HCT116 (cell line): Measurements from ENCODE around the gene EIF1AD. TPM values are rescaled to one million over a fixed set of nuclear protein-coding genes. Genes with fewer than 3 reads are reported as not detected.

Experiments
- ATAC-seq: fragments of 200-7000 bp; cut with Tn5 transposase; 2 replicates; pipeline ENCODE4 v1.9.1; 2020; ENCODE audit warnings: mild to moderate bottlenecking, moderate library complexity
- BruUV-seq: library from RNA; stranded (reverse); fragments of 400-500 nt; replicated peaks from 2 replicates; lab custom pipeline; 2021; lab: Mats Ljungman, UMichigan
- CTCF ChIA-PET: fragments of 300-600 bp; sonication (Branson Sonifier 250); formaldehyde crosslinking; loops from one replicate; lab custom pipeline; 2021; ENCODE audit warnings: antibody characterized with exemption; lab: Charles Lee
- POLR2A ChIA-PET: fragments of 300-600, 350-600 bp; sonication (Branson Sonifier 250); formaldehyde crosslinking; loops from one replicate; lab custom pipeline; 2021; ENCODE audit warnings: antibody characterized with exemption; lab: Charles Lee
- RAD21 ChIA-PET, 2 experiments: fragments of 300-600 bp; sonication (Branson Sonifier 250); formaldehyde crosslinking; loops; one replicate each; lab custom pipeline; 2023; ENCODE audit warnings: low total read pairs in 2 of 2; ENCODE audit not compliant: uncharacterized antibody in 2 of 2, unreplicated experiment in 2 of 2, low non-redundant PET in 1 of 2; lab: Charles Lee
- DNase-seq: peaks from one replicate; pipeline ENCODE4 v3.0.0-alpha.2; 2010; ENCODE audit warnings: low read depth, low spot score
- H2AFZ ChIP-seq: fragments of 200-600 bp; shearing (Covaris generic), sonication (generic); 2 replicates; pipeline ENCODE4 v1.6.1; 2017; ENCODE audit warnings: low read depth, mixed run types, mixed read lengths, antibody characterized with exemption, low read length; ENCODE audit not compliant: poor library complexity, severe bottlenecking
- H3K27ac ChIP-seq: 2 replicates; pipeline ENCODE4 v1.5.1; 2012; ENCODE audit warnings: low read depth, low read length
- H3K27me3 ChIP-seq: fragments of 200-600 bp; sonication (generic); 2 replicates; pipeline ENCODE4 v1.6.1; 2016; ENCODE audit warnings: mixed run types, low read length, mixed read lengths; ENCODE audit not compliant: insufficient read depth
- H3K36me3 ChIP-seq, 2 experiments: fragments of 200-500 bp in 1 of 2; fragments of 200-600 bp in 1 of 2; sonication (Bioruptor generic) in 1 of 2; sonication (generic) in 1 of 2; 2 replicates each; pipeline versions ENCODE4 v1.5.1 to v1.6.1; 2014 to 2016; ENCODE audit warnings: low read length in 2 of 2, inconsistent platforms in 1 of 2, mixed read lengths in 1 of 2, mixed run types in 1 of 2; ENCODE audit not compliant: insufficient read depth in 2 of 2, control insufficient read depth in 1 of 2
- H3K4me1 ChIP-seq, 2 experiments: fragments of 200-600 bp in 1 of 2; sonication (generic) in 1 of 2; 2 replicates each; pipeline versions ENCODE4 v1.5.1 to v1.6.1; 2012 to 2017; ENCODE audit warnings: low read length in 2 of 2, inconsistent platforms in 1 of 2, mild to moderate bottlenecking in 1 of 2, mixed read lengths in 1 of 2, mixed run types in 1 of 2, moderate library complexity in 1 of 2; ENCODE audit not compliant: insufficient read depth in 2 of 2, control insufficient read depth in 1 of 2
- H3K4me2 ChIP-seq: fragments of 200-600 bp; sonication (generic); 2 replicates; pipeline ENCODE4 v1.6.1; 2017; ENCODE audit warnings: mixed run types, low read length, mixed read lengths
- H3K4me3 ChIP-seq, 2 experiments: fragments of 200-600 bp in 1 of 2; sonication (generic) in 1 of 2; replicated peaks in 1 of 2; 2 replicates each; pipeline ENCODE4 v1.5.1; 2011 to 2016; ENCODE audit warnings: low read length in 2 of 2, control low read depth in 1 of 2, low read depth in 1 of 2, mild to moderate bottlenecking in 1 of 2, mixed read lengths in 1 of 2, mixed run types in 1 of 2
- H3K79me2 ChIP-seq: fragments of 200-600 bp; sonication (generic); 2 replicates; pipeline ENCODE4 v1.6.1; 2017; ENCODE audit warnings: mild to moderate bottlenecking, mixed run types, low read length, moderate library complexity, mixed read lengths; ENCODE audit not compliant: insufficient read depth
- H3K9ac ChIP-seq: fragments of 200-600 bp; sonication (generic); 2 replicates; pipeline ENCODE4 v1.6.1; 2016; ENCODE audit warnings: low read length, mixed read lengths
- H3K9me2 ChIP-seq: fragments of 200-600 bp; sonication (generic), shearing (Covaris generic); 2 replicates; pipeline ENCODE4 v1.6.1; 2017; ENCODE audit warnings: mixed run types, mild to moderate bottlenecking, moderate library complexity; ENCODE audit not compliant: insufficient read depth
- H3K9me3 ChIP-seq, 2 experiments: fragments of 200-500 bp in 1 of 2; fragments of 200-600 bp in 1 of 2; sonication (Bioruptor generic) in 1 of 2; sonication (generic) in 1 of 2; 2 replicates each; pipeline ENCODE4 v1.6.1; 2014 to 2017; ENCODE audit warnings: low read length in 2 of 2, mixed read lengths in 2 of 2, inconsistent platforms in 1 of 2, low read depth in 1 of 2, mild to moderate bottlenecking in 1 of 2, mixed run types in 1 of 2, moderate library complexity in 1 of 2; ENCODE audit not compliant: control insufficient read depth in 1 of 2, insufficient read depth in 1 of 2
- H4K20me1 ChIP-seq: fragments of 200-600 bp; sonication (generic), shearing (Covaris generic); 2 replicates; pipeline ENCODE4 v1.6.1; 2017; ENCODE audit warnings: mixed run types, mild to moderate bottlenecking, moderate library complexity; ENCODE audit not compliant: insufficient read depth
- ELF1 ChIP-seq: IDR thresholded peaks from 2 replicates; pipeline ENCODE4 v1.6.1; 2012; ENCODE audit warnings: low read depth, borderline replicate concordance
- EZH2 ChIP-seq: fragments of 200-600 bp; sonication (generic); IDR thresholded peaks from 2 replicates; pipeline ENCODE4 v1.6.1; 2017; ENCODE audit warnings: antibody characterized with exemption, mixed run types
- EZH2phosphoT487 ChIP-seq: fragments of 200-600 bp; IDR thresholded peaks from 2 replicates; pipeline ENCODE4 v1.6.1; 2018; ENCODE audit warnings: antibody characterized with exemption, borderline replicate concordance
- JUND ChIP-seq: IDR thresholded peaks from 2 replicates; pipeline ENCODE4 v1.6.1; 2012
- SRF ChIP-seq: IDR thresholded peaks from 2 replicates; pipeline ENCODE4 v1.6.1; 2012; ENCODE audit warnings: low read depth
- TCF7L2 ChIP-seq: IDR thresholded peaks from 2 replicates; pipeline ENCODE4 v1.7.0; 2011; ENCODE audit warnings: borderline replicate concordance, inconsistent platforms; ENCODE audit not compliant: insufficient read depth, insufficient read length; ENCODE audit errors: extremely low read depth
- YY1 ChIP-seq: IDR thresholded peaks from 2 replicates; pipeline ENCODE4 v1.6.1; 2011; ENCODE audit warnings: low read length, low read depth, moderate library complexity, mild to moderate bottlenecking; ENCODE audit not compliant: insufficient replicate concordance; ENCODE audit errors: extremely low read depth
- ZNF274 ChIP-seq: fragments of 200-500 bp; sonication (Bioruptor generic); IDR thresholded peaks from 2 replicates; pipeline ENCODE4 v1.6.1; 2014; ENCODE audit warnings: mild to moderate bottlenecking, low read depth, low read length, inconsistent platforms
- intact Hi-C: fragments of 100-400 bp; cut with micrococcal nuclease; formaldehyde crosslinking; loops from 2 replicates; pipeline ENCODE4 v1.10.0; 2022
- total RNA-seq: library from RNA; stranded (reverse); gene quantifications from one replicate; pipeline ENCODE4 v1.2.1, GENCODE V29; 2021; ENCODE audit not compliant: unreplicated experiment
- TF ChIP-seq, protein P1 (sequence below): IDR thresholded peaks from 2 replicates; pipeline ENCODE4 v1.6.1; 2012
- TF ChIP-seq, protein P2 (sequence below): IDR thresholded peaks from 2 replicates; pipeline ENCODE4 v1.6.1; 2011; ENCODE audit warnings: mild to moderate bottlenecking, low read length, moderate library complexity; ENCODE audit not compliant: insufficient replicate concordance; ENCODE audit errors: extremely low read depth
- TF ChIP-seq, protein P3 (sequence below): IDR thresholded peaks from 2 replicates; pipeline ENCODE4 v1.6.1; 2012

EIF1AD gene
- total RNA-seq, 1 experiment from 2014 or later, result 45.5 TPM

DNA sequence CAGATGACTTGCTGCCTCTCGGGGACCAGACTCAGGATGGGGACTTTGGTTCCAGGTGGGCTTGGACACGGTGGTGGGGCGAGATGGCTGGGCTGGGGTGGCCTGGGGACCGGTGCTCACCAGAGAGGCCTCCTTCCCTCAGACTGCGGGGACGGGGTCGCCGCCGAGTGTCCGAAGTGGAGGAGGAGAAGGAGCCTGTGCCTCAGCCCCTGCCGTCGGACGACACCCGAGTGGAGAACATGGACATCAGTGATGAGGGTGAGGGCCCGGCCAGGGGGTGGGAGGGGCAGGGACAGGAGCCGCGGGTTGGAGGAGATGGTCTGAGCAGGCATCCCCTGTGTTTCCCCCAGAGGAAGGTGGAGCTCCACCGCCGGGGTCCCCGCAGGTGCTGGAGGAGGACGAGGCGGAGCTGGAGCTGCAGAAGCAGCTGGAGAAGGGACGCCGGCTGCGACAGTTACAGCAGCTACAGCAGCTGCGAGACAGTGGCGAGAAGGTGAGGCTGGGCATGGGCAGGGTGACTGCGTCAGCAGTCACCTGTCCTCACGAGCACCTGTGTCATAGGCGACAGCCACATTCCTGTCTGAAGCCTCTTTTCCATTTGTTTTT lies 34.5 kb downstream of the EIF1AD start:
- ChIA-PET RAD21 (no interaction called here), CTCF (no interaction called here), POLR2A (no interaction called here)
- no peak overlapping the region for H3K4me2 ChIP-seq
- no peak overlapping the region for H3K27ac ChIP-seq
- TF ChIP-seq, protein P1, sequence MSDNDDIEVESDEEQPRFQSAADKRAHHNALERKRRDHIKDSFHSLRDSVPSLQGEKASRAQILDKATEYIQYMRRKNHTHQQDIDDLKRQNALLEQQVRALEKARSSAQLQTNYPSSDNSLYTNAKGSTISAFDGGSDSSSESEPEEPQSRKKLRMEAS, result no peak
- TF ChIP-seq JUND, result no peak
- TF ChIP-seq, protein P2, sequence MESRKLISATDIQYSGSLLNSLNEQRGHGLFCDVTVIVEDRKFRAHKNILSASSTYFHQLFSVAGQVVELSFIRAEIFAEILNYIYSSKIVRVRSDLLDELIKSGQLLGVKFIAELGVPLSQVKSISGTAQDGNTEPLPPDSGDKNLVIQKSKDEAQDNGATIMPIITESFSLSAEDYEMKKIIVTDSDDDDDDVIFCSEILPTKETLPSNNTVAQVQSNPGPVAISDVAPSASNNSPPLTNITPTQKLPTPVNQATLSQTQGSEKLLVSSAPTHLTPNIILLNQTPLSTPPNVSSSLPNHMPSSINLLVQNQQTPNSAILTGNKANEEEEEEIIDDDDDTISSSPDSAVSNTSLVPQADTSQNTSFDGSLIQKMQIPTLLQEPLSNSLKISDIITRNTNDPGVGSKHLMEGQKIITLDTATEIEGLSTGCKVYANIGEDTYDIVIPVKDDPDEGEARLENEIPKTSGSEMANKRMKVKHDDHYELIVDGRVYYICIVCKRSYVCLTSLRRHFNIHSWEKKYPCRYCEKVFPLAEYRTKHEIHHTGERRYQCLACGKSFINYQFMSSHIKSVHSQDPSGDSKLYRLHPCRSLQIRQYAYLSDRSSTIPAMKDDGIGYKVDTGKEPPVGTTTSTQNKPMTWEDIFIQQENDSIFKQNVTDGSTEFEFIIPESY, result no peak
- TF ChIP-seq YY1, result no peak
- TF ChIP-seq SRF, result no peak
- TF ChIP-seq EZH2phosphoT487, result no peak
- no peak for TF ChIP-seq EZH2
- no peak for TF ChIP-seq TCF7L2
- TF ChIP-seq, protein P3, sequence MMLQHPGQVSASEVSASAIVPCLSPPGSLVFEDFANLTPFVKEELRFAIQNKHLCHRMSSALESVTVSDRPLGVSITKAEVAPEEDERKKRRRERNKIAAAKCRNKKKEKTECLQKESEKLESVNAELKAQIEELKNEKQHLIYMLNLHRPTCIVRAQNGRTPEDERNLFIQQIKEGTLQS, result no peak
- TF ChIP-seq ZNF274, result no peak
- no peak for TF ChIP-seq ELF1
- no peak overlapping the region for H3K4me3 ChIP-seq
- no peak for ATAC-seq
- H3K36me3 ChIP-seq, result peaks cover 33 to 46% of the 10 kb centered on the region in 2 experiments; a peak in 3 of 4 replicates
- no peak overlapping the region for H3K9ac ChIP-seq
- no TSS peak for BruUV-seq
- intact Hi-C loops, result no loop called here
- peaks cover 8 to 9% of the 10 kb centered on the region in 2 experiments; a peak in 3 of 4 replicates for H3K4me1 ChIP-seq
- H3K27me3 ChIP-seq, result no peaks in the 10 kb centered on the region
- H2AFZ ChIP-seq, result no peak overlapping the region
- no peaks in the 10 kb centered on the region for H3K9me3 ChIP-seq
- no peaks in the 10 kb centered on the region for H4K20me1 ChIP-seq
- no peaks in the 10 kb centered on the region for H3K9me2 ChIP-seq
- H3K79me2 ChIP-seq, result peaks cover 44% of the 10 kb centered on the region
- DNase-seq, result no peak
